ENCODE results near the gene CNKSR1. TPM values are rescaled to one million over a fixed set of nuclear protein-coding genes. Genes with fewer than 3 reads are reported as not detected.
A peak's percentile ranks its signal among the peaks of the same experiment; 100 is the strongest.

Gene CNKSR1
- total RNA-seq, 1 experiment from 2014 or later = 18.0 TPM

- ChIA-PET CTCF (interaction anchor here (1.2 kb wide), 1 partner anchor 10 kb away, joined by 5 read pairs; the partner anchor contains the start of gene ZNF593), POLR2A (no interaction called here)
- no peak for DNase-seq (ENCODE audit: low spot score)
- no peaks in the 10 kb centered on the region for H3K36me3 Mint-ChIP-seq
- ATAC-seq = no peak
- TF ChIP-seq JAZF1 (CRISPR knock-in tag; IDR thresholded peaks at IDR 0.05) (no peak), ZNF416 (CRISPR knock-in tag; IDR thresholded peaks at IDR 0.05) (no peak), ZBTB21 (CRISPR knock-in tag; IDR thresholded peaks at IDR 0.05; ENCODE audit: borderline replicate concordance) (no peak), ATF1 (CRISPR knock-in tag; IDR thresholded peaks at IDR 0.05) (no peak), SMAD3 (CRISPR knock-in tag; IDR thresholded peaks at IDR 0.05; ENCODE audit: borderline replicate concordance) (no peak), ATF2 (CRISPR knock-in tag; IDR thresholded peaks at IDR 0.05; ENCODE audit: borderline replicate concordance, low read depth) (no peak), ZNF232 (CRISPR knock-in tag; IDR thresholded peaks at IDR 0.05) (no peak), ZBTB43 (CRISPR knock-in tag; IDR thresholded peaks at IDR 0.05) (no peak), CDX4 (CRISPR knock-in tag; IDR thresholded peaks at IDR 0.05; ENCODE audit: borderline replicate concordance) (no peak)
- no peak overlapping the region for H3K27ac Mint-ChIP-seq
- H3K9me3 Mint-ChIP-seq = no peaks in the 10 kb centered on the region
- H3K4me1 Mint-ChIP-seq = peaks cover 61% of the 10 kb centered on the region
- H3K27me3 Mint-ChIP-seq (ENCODE audit: low read depth) = peaks cover 96% of the 10 kb centered on the region
- H3K4me3 Mint-ChIP-seq = no peak overlapping the region
These were observed 17.6 kb upstream of the CNKSR1 start for GRCh38 chr1:26159743-26160039.

- H3K9me3 Mint-ChIP-seq = no peaks in the 10 kb centered on the region
- peaks cover 94% of the 10 kb centered on the region for H3K27me3 Mint-ChIP-seq (ENCODE audit: low read depth)
- no peaks in the 10 kb centered on the region for H3K36me3 Mint-ChIP-seq
- H3K4me3 Mint-ChIP-seq = peak overlapping the region; percentile 61
- ChIA-PET POLR2A (no interaction called here), CTCF (interaction anchor here (0.6 to 2.0 kb wide), 8 partner anchors 9 to 235 kb away, joined by 3 to 11 read pairs (median 4); partner anchors contain the start of genes CEP85 and ZNF593)
- peaks cover 61% of the 10 kb centered on the region for H3K4me1 Mint-ChIP-seq
- TF ChIP-seq MXD4 (CRISPR knock-in tag; IDR thresholded peaks at IDR 0.05; ENCODE audit: borderline replicate concordance) (no peak), ZNF512 (CRISPR knock-in tag; IDR thresholded peaks at IDR 0.05; ENCODE audit: borderline replicate concordance) (no peak), GRHL2 (CRISPR knock-in tag; IDR thresholded peaks at IDR 0.05; ENCODE audit: insufficient replicate concordance, severe bottlenecking) (no peak), ZNF121 (CRISPR knock-in tag; IDR thresholded peaks at IDR 0.05) (no peak), MYBL2 (CRISPR knock-in tag; IDR thresholded peaks at IDR 0.05) (no peak), CBFB (CRISPR knock-in tag; IDR thresholded peaks at IDR 0.05; ENCODE audit: low read depth) (no peak), ESRRA (CRISPR knock-in tag; IDR thresholded peaks at IDR 0.05; ENCODE audit: borderline replicate concordance) (no peak)
- no peak overlapping the region for H3K27ac Mint-ChIP-seq
- DNase-seq (ENCODE audit: low spot score) (no peak), ATAC-seq (peak; percentile 3; the same call in 1 of the 2 replicates)
These were observed 16.5 kb upstream of the CNKSR1 start for GRCh38 chr1:26160527-26161414.
